Pancreas (tissue), 10 donors: ENCODE measurements around the gene PCDHGB7. TPM values are rescaled to one million over a fixed set of nuclear protein-coding genes. Genes with fewer than 3 reads are reported as not detected.
A peak's percentile ranks its signal among the peaks of the same experiment; 100 is the strongest.
"Not testable (repeated sequence)": the region's sequence is repeated elsewhere in the genome, so short reads cannot be mapped to it uniquely, and the experiment has no call there.

Source experiments
- ATAC-seq, 4 donors: fragments of 200-7000 bp; cut with Tn5 transposase; one replicate each; pipeline versions ENCODE4 v1.8.0 to v1.9.1; 2020; ENCODE audit warnings: mild to moderate bottlenecking in 4 of 4, moderate library complexity in 4 of 4
- DNase-seq, 6 donors: peaks; one replicate each; pipeline ENCODE4 v3.0.0-alpha.2; 2020
- FAIRE-seq: peaks from 2 replicates; lab custom pipeline; 2012; peaks lifted over from hg19 to GRCh38; lab: Jason Lieb, UNC
- H3K27ac ChIP-seq, 4 donors: fragments of 200-600 bp; sonication (generic); 1 replicate in 3 of 4; 2 replicates in 1 of 4; pipeline versions ENCODE4 v1.5.0 to v1.8.0; 2020
- H3K27me3 ChIP-seq, 4 donors: fragments of 200-600 bp; one replicate each; pipeline ENCODE4 v1.8.0; 2021
- H3K36me3 ChIP-seq, 3 donors: fragments of 200-600 bp; sonication (generic) in 1 of 3; one replicate each; pipeline versions ENCODE4 v1.5.0 to v1.8.0; 2020 to 2021
- H3K4me1 ChIP-seq, 3 donors: fragments of 200-600 bp; one replicate each; pipeline ENCODE4 v1.8.0; 2021
- H3K4me3 ChIP-seq, 4 donors: fragments of 200-600 bp; sonication (generic) in 2 of 4; one replicate each; pipeline versions ENCODE4 v1.5.0 to v1.8.0; 2020 to 2021
- H3K9me3 ChIP-seq, 4 donors: fragments of 200-600 bp; one replicate each; pipeline ENCODE4 v1.8.0; 2021
- WGBS, 2 donors: extraction: QIAGEN DNeasy Blood & Tissue Kit; methylation state at CpG; one replicate each; pipeline ENCODE4 v1.1.7; 2013; 5-methylcytosine and 5-hydroxymethylcytosine counted together
- intact Hi-C, 3 donors: fragments of 100-400 bp; cut with DNase I; formaldehyde crosslinking; loops; one replicate each; pipeline versions ENCODE4 v1.11.1 to v1.14.2; 2022
- polyA plus RNA-seq, 2 donors: library from polyadenylated mRNA; stranded (reverse); fragments of 200-250 nt; gene quantifications; one replicate each; pipeline ENCODE4 v1.2.3, GENCODE V29; 2013
- total RNA-seq, 6 donors: library from RNA; stranded (reverse); fragmentation: NEBNext Ultra II Directional in 4 of 6; extraction: Animal tissue kit (Norgen Biotek cat#: 25700) in 4 of 6; gene quantifications; one replicate each; pipeline versions ENCODE4 v1.2.1 to v1.2.4, GENCODE V29; 2021 to 2023
- TF ChIP-seq, protein P1 (sequence below), 4 donors: fragments of 200-600 bp; sonication (generic) in 3 of 4; IDR thresholded peaks; one replicate each; pipeline versions ENCODE4 v1.5.0 to v1.8.0; 2021; ENCODE audit warnings: antibody characterized with exemption in 4 of 4
- donor health status: healthy with polysubstance abuse.
- donor health status: DM: no; HTN: no; CAD: no; lungs with moderate emphysema.
- donor health status: DM: no; HTN: no; CAD: no.
- donor health status: control.
- donor health status: control.
- donor health status: Bipolar disorder and iron deficiency.
- donor health status: DM: yes; HTN: yes; CAD: no.
- donor health status: DM: no; HTN: no; CAD: no.
- donor health status: DM: no; HTN: no; CAD: no.
- donor health status: DM: yes; HTN: yes; CAD: no.

The PCDHGB7 gene
- total and polyA plus RNA-seq, 8 donors = 1.0 to 5.6 (median 3.7) TPM

DNA sequence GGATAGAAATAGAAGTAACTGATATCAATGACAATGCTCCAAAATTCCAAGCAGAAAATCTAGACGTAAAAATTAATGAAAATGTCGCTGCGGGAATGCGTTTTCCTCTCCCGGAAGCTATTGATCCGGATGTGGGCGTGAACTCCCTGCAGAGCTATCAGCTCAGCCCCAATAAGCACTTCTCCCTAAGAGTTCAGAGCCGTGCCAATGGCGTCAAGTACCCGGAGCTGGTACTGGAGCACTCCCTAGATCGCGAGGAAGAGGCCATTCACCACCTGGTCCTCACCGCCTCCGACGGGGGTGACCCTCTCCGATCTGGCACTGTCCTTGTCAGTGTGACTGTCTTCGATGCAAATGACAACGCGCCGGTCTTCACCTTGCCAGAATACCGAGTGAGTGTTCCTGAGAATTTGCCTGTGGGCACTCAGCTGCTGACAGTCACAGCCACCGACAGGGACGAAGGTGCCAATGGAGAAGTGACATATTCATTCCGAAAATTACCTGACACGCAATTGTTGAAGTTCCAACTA lies 3.9 kb upstream of the PCDHGB7 start:
- ATAC-seq = peak in 1 of 4 donors; percentile 32
- intact Hi-C loops = loop anchor here in 1 of 3 donors (10.0 kb wide), 1 partner anchor 111 kb away; no protein-coding TSS in a partner anchor
- no peak for FAIRE-seq
- no peak for DNase-seq
- H3K4me1 ChIP-seq = no peaks in the 10 kb centered on the region
- 15 to 17% methylated on average over 25 of the region's 25 CpGs for WGBS, 2 donors
- no peaks in the 10 kb centered on the region for H3K36me3 ChIP-seq
- H3K27me3 ChIP-seq = no peaks in the 10 kb centered on the region
- TF ChIP-seq, protein P1, sequence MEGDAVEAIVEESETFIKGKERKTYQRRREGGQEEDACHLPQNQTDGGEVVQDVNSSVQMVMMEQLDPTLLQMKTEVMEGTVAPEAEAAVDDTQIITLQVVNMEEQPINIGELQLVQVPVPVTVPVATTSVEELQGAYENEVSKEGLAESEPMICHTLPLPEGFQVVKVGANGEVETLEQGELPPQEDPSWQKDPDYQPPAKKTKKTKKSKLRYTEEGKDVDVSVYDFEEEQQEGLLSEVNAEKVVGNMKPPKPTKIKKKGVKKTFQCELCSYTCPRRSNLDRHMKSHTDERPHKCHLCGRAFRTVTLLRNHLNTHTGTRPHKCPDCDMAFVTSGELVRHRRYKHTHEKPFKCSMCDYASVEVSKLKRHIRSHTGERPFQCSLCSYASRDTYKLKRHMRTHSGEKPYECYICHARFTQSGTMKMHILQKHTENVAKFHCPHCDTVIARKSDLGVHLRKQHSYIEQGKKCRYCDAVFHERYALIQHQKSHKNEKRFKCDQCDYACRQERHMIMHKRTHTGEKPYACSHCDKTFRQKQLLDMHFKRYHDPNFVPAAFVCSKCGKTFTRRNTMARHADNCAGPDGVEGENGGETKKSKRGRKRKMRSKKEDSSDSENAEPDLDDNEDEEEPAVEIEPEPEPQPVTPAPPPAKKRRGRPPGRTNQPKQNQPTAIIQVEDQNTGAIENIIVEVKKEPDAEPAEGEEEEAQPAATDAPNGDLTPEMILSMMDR (IDR thresholded peaks at IDR 0.05) = no peak
- peak overlapping the region in 1 of 4 donors; percentile 18 for H3K4me3 ChIP-seq
- peaks cover 0 to 27% (median 5%) of the 10 kb centered on the region in 4 donors for H3K9me3 ChIP-seq
- H3K27ac ChIP-seq = no peak overlapping the region

DNA sequence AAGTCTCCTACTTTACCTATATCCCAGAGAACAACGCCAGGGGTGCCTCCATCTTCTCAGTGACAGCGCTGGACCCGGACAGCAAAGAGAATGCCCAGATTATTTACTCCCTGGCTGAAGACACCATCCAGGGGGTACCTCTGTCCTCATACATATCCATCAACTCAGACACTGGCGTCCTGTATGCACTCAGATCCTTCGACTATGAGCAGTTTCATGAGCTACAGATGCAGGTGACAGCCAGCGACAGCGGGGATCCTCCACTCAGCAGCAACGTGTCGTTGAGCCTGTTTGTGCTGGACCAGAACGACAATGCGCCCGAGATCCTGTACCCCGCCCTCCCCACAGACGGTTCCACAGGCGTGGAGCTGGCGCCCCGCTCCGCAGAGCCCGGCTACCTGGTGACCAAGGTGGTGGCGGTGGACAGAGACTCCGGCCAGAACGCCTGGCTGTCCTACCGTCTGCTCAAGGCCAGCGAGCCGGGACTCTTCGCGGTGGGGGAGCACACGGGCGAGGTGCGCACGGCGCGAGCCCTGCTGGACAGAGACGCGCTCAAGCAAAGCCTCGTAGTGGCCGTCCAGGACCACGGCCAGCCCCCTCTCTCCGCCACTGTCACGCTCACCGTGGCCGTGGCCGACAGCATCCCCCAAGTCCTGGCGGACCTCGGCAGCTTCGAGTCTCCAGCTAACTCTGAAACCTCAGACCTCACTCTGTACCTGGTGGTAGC lies 2.8 kb upstream of the PCDHGB7 start:
- not testable (repeated sequence) for DNase-seq, H3K4me3 ChIP-seq, H3K27ac ChIP-seq, FAIRE-seq, H3K36me3 ChIP-seq, H3K27me3 ChIP-seq, H3K4me1 ChIP-seq, ATAC-seq
- WGBS, 2 donors = 20 to 21% methylated on average over 29 to 46 of the region's 46 CpGs
- peaks cover 0 to 38% (median 5%) of the 10 kb centered on the region in 4 donors for H3K9me3 ChIP-seq
- intact Hi-C loops = loop anchor here in 1 of 3 donors (10.0 kb wide), 1 partner anchor 110 kb away; no protein-coding TSS in a partner anchor

DNA sequence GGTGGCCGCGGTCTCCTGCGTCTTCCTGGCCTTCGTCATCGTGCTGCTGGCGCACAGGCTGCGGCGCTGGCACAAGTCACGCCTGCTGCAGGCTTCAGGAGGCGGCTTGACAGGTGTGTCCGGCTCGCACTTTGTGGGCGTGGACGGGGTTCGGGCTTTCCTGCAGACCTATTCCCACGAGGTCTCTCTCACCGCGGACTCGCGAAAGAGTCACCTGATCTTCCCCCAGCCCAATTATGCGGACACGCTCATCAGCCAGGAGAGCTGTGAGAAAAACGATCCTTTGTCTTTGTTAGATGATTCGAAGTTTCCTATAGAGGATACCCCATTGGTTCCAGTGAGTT lies 2.2 kb upstream of the PCDHGB7 start:
- ATAC-seq, H3K36me3 ChIP-seq, H3K27ac ChIP-seq, H3K27me3 ChIP-seq, DNase-seq, H3K4me1 ChIP-seq, FAIRE-seq, H3K4me3 ChIP-seq: not testable (repeated sequence)
- 17 to 20% methylated on average over 24 of the region's 24 CpGs for WGBS, 2 donors
- peaks cover 0 to 41% (median 6%) of the 10 kb centered on the region in 4 donors for H3K9me3 ChIP-seq
- intact Hi-C loops = loop anchor here in 1 of 3 donors (10.0 kb wide), 1 partner anchor 110 kb away; no protein-coding TSS in a partner anchor

DNA sequence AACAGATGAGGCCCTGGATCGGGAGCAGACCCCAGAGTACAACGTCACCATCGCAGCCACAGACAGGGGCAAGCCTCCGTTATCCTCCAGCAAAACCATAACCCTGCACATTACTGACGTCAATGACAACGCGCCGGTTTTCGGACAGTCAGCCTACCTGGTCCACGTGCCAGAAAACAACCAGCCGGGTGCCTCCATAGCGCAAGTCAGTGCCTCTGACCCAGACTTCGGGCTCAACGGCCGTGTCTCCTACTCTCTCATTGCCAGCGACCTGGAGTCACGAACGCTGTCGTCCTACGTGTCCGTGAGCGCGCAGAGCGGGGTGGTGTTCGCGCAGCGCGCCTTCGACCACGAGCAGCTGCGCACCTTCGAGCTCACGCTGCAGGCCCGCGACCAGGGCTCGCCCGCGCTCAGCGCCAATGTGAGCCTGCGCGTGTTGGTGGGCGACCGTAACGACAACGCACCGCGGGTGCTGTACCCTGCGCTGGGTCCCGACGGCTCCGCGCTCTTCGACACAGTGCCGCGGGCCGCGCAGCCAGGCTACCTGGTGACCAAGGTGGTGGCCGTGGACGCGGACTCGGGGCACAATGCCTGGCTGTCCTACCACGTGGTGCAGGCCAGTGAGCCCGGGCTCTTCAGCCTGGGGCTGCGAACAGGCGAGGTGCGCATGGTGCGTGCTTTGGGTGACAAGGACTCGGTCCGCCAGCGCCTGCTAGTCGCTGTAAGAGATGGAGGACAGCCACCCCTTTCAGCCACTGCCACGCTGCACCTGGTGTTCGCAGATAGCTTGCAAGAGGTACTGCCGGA lies 1.8 kb downstream of the PCDHGB7 start:
- H3K4me3 ChIP-seq = no peak overlapping the region
- H3K4me1 ChIP-seq = no peaks in the 10 kb centered on the region
- H3K27me3 ChIP-seq = no peaks in the 10 kb centered on the region
- H3K9me3 ChIP-seq = peaks cover 0 to 49% (median 12%) of the 10 kb centered on the region in 4 donors
- no peaks in the 10 kb centered on the region for H3K36me3 ChIP-seq
- no peak for ATAC-seq
- H3K27ac ChIP-seq = no peak overlapping the region
- 21% methylated on average over 66 to 74 of the region's 74 CpGs for WGBS, 2 donors
- FAIRE-seq = no peak
- TF ChIP-seq, protein P1 (IDR thresholded peaks at IDR 0.05) = no peak
- intact Hi-C loops = loop anchor here in 1 of 3 donors (10.0 kb wide), 1 partner anchor 106 kb away; no protein-coding TSS in a partner anchor
- no peak for DNase-seq

DNA sequence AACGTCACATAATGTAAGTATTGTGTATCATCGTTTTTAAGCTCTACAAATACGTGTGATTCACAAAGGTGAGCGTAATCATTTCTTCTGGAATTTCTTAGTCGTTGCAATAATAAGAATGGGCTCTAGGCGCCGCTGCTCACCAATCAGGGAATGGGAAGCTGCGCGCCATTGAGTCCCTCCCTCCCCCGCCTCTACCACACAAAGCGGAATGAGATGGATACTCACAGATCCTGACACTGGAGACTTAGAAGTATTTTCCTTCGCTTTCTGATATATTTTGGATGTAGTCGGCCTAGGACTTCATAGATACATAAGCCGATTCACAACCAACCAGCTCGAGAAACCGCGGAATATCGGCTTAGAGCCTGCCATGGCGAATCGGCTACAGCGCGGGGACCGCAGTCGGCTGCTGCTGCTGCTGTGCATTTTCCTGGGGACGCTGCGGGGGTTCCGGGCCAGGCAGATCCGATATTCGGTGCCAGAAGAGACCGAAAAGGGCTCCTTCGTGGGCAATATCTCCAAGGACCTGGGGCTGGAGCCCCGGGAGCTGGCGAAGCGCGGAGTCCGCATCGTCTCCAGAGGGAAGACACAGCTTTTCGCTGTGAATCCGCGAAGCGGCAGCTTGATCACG lies 3.5 kb downstream of the PCDHGB7 start, which contains the start of gene PCDHGA11:
Gene PCDHGA11 (plus strand): TSS at position 197 of the 634 bp plus-strand sequence. CDS start 177 bp downstream, at position 374.
- ATAC-seq = peak in 3 of 4 donors; percentile 38 to 64 (median 61)
- 12% methylated on average over 42 of the region's 42 CpGs for WGBS, 2 donors
- Histone ChIP-seq H3K4me1 (no peaks in the 10 kb centered on the region), H3K9me3 (peaks cover 0 to 60% (median 12%) of the 10 kb centered on the region in 4 donors), H3K27ac (no peak within 1 kb of the TSS), H3K4me3 (peak within 1 kb of the TSS in 1 of 4 donors; percentile 24), H3K36me3 (no peaks in the 10 kb centered on the region), H3K27me3 (no peaks in the 10 kb centered on the region)
- FAIRE-seq = no peak
- TF ChIP-seq, protein P1 (IDR thresholded peaks at IDR 0.05) = peak in 1 of 4 donors; percentile 15
- no peak for DNase-seq
- intact Hi-C loops = loop anchor here in 1 of 3 donors (10.0 kb wide), 1 partner anchor 56 kb away; the partner anchor contains the start of gene PCDHGA5
